ENCODE data around the gene P3H2.
"Not testable (repeated sequence)": the region's sequence is repeated elsewhere in the genome, so short reads cannot be mapped to it uniquely, and the experiment has no call there.

P3H2 gene

GRCh38 chr3:190120269-190121060, at the start of gene P3H2:
TSS of gene P3H2 (minus strand) at chr3:190120897. CDS start at chr3:190120731, 166 bp downstream.
- peak; percentile 98 for DNase-seq (ENCODE audit: low read depth, low spot score)

- no peak for DNase-seq (ENCODE audit: low read depth, low spot score)
Observed at GRCh38 chr3:190169877-190170276, 49.2 kb upstream of the P3H2 start.

- DNase-seq (ENCODE audit: low read depth, low spot score) = no peak
Observed at GRCh38 chr3:190169243-190169642, 48.5 kb upstream of the P3H2 start.

- no peak for DNase-seq (ENCODE audit: low read depth, low spot score)
Observed at GRCh38 chr3:190167936-190168680, 47.4 kb upstream of the P3H2 start.

- no peak for DNase-seq (ENCODE audit: low read depth, low spot score)
Observed at GRCh38 chr3:190166948-190167347, 46.3 kb upstream of the P3H2 start.

GRCh38 chr3:190165253-190165652, 44.6 kb upstream of the P3H2 start:
- DNase-seq (ENCODE audit: low read depth, low spot score) = no peak

GRCh38 chr3:190162013-190162412, 41.3 kb upstream of the P3H2 start:
- DNase-seq (ENCODE audit: low read depth, low spot score) = not testable (repeated sequence)

GRCh38 chr3:190159902-190160435, 39.3 kb upstream of the P3H2 start:
- no peak for DNase-seq (ENCODE audit: low read depth, low spot score)

GRCh38 chr3:190158261-190158660, 37.6 kb upstream of the P3H2 start:
- no peak for DNase-seq (ENCODE audit: low read depth, low spot score)

GRCh38 chr3:190155752-190156151, 35.1 kb upstream of the P3H2 start:
- DNase-seq (ENCODE audit: low read depth, low spot score) = no peak

GRCh38 chr3:190150681-190151080, 30.0 kb upstream of the P3H2 start:
- no peak for DNase-seq (ENCODE audit: low read depth, low spot score)

- not testable (repeated sequence) for DNase-seq (ENCODE audit: low read depth, low spot score)
Observed at GRCh38 chr3:190149830-190150619, 29.3 kb upstream of the P3H2 start.

GRCh38 chr3:190144793-190145192, 24.1 kb upstream of the P3H2 start:
- DNase-seq (ENCODE audit: low read depth, low spot score) = not testable (repeated sequence)

GRCh38 chr3:190142041-190142440, 21.3 kb upstream of the P3H2 start:
- DNase-seq (ENCODE audit: low read depth, low spot score) = no peak

- DNase-seq (ENCODE audit: low read depth, low spot score) = no peak
Observed at GRCh38 chr3:190139365-190139764, 18.7 kb upstream of the P3H2 start.

GRCh38 chr3:190132371-190132770, 11.7 kb upstream of the P3H2 start:
- DNase-seq (ENCODE audit: low read depth, low spot score) = no peak

- peak; percentile 78 for DNase-seq (ENCODE audit: low read depth, low spot score)
Observed at GRCh38 chr3:190131329-190131728, 10.6 kb upstream of the P3H2 start.

GRCh38 chr3:190130696-190131095, 10.0 kb upstream of the P3H2 start:
- DNase-seq (ENCODE audit: low read depth, low spot score) = no peak

- DNase-seq (ENCODE audit: low read depth, low spot score) = no peak
Observed at GRCh38 chr3:190130037-190130436, 9.3 kb upstream of the P3H2 start.

GRCh38 chr3:190127797-190128196, 7.1 kb upstream of the P3H2 start:
- DNase-seq (ENCODE audit: low read depth, low spot score) = no peak

GRCh38 chr3:190127195-190127594, 6.5 kb upstream of the P3H2 start:
- DNase-seq (ENCODE audit: low read depth, low spot score) = no peak

Data from astrocyte of the hippocampus (primary cell).